Brain microvascular endothelial cell (primary cell): Measurements from ENCODE around the gene AUTS2.

ENCODE experiments used
- DNase-seq: peaks from one replicate; pipeline ENCODE4 v3.0.0-alpha.2; 2020
- H3K27ac ChIP-seq: fragments of 250-450 bp; sonication (Bioruptor Pico); 2 replicates; pipeline ENCODE4 v1.5.1; 2020; ENCODE audit warnings: mild to moderate bottlenecking, moderate library complexity
- H3K27me3 ChIP-seq: fragments of 250-450 bp; sonication (Bioruptor Pico); replicated peaks from 2 replicates; pipeline ENCODE4 v1.5.1; 2020; ENCODE audit warnings: mild to moderate bottlenecking
- H3K36me3 ChIP-seq: fragments of 250-450 bp; sonication (Bioruptor Pico); replicated peaks from 2 replicates; pipeline ENCODE4 v1.5.1; 2020; ENCODE audit warnings: mild to moderate bottlenecking
- H3K4me3 ChIP-seq: 2 replicates; pipeline ENCODE4 v1.5.1; 2011; ENCODE audit warnings: low read depth, mild to moderate bottlenecking, control low read depth, low read length, moderate library complexity
- CTCF ChIP-seq: IDR thresholded peaks from 2 replicates; pipeline ENCODE4 v1.5.1; 2011; ENCODE audit warnings: low read depth, mild to moderate bottlenecking, moderate library complexity, low read length, control low read depth, inconsistent platforms; ENCODE audit errors: missing control alignments
- in situ Hi-C: cut with HindIII; loops from 2 replicates; pipeline ENCODE4 v1.10.0; 2017; ENCODE audit warnings: low sequenced_read_pairs, low pct_ligation_motif_present

Gene AUTS2

GRCh38 chr7:69812756-69813155 is 214.5 kb downstream of the AUTS2 start:
- no peak overlapping the region for H3K27ac ChIP-seq
- in situ Hi-C loops, result no loop called here
- no peak for TF ChIP-seq CTCF
- DNase-seq, result no peak
- no peak overlapping the region for H3K4me3 ChIP-seq
- H3K27me3 ChIP-seq, result no peaks in the 10 kb centered on the region
- H3K36me3 ChIP-seq, result no peaks in the 10 kb centered on the region

- no peak for TF ChIP-seq CTCF
- Histone ChIP-seq H3K27ac (no peak overlapping the region), H3K27me3 (no peaks in the 10 kb centered on the region), H3K4me3 (no peak overlapping the region), H3K36me3 (no peaks in the 10 kb centered on the region)
- in situ Hi-C loops, result no loop called here
- DNase-seq, result no peak
Measured at GRCh38 chr7:69813637-69814240, 215.5 kb downstream of the AUTS2 start.

- H3K4me3 ChIP-seq, result no peak overlapping the region
- H3K27ac ChIP-seq, result no peak overlapping the region
- in situ Hi-C loops, result no loop called here
Measured at GRCh38 chr7:69814421-69814962, 216.2 kb downstream of the AUTS2 start.

GRCh38 chr7:69816501-69816900 is 218.2 kb downstream of the AUTS2 start:
- no peak overlapping the region for H3K4me3 ChIP-seq
- in situ Hi-C loops, result no loop called here
- no peak for TF ChIP-seq CTCF
- no peaks in the 10 kb centered on the region for H3K27me3 ChIP-seq
- no peaks in the 10 kb centered on the region for H3K36me3 ChIP-seq
- H3K27ac ChIP-seq, result no peak overlapping the region
- DNase-seq, result no peak

More at GRCh38 chr7:69814421-69814962, 216.2 kb downstream of the AUTS2 start:
- Histone ChIP-seq H3K36me3 (no peaks in the 10 kb centered on the region), H3K27me3 (no peaks in the 10 kb centered on the region)
- TF ChIP-seq CTCF, result no peak
- no peak for DNase-seq

- in situ Hi-C loops, result no loop called here
- H3K4me3 ChIP-seq, result no peak overlapping the region
- TF ChIP-seq CTCF, result no peak
- H3K36me3 ChIP-seq, result no peaks in the 10 kb centered on the region
- no peak overlapping the region for H3K27ac ChIP-seq
- no peaks in the 10 kb centered on the region for H3K27me3 ChIP-seq
- DNase-seq, result no peak
Measured at GRCh38 chr7:69817121-69817520, 218.8 kb downstream of the AUTS2 start.
